Spleen (tissue), 7 donors: ENCODE results near the gene IQSEC1.

Experiments used
- POLR2A ChIP-seq, 3 donors: fragments of 450-650 bp; IDR thresholded peaks; one replicate each; pipeline ENCODE4 v1.5.1; 2017; ENCODE audit warnings: antibody characterized with exemption in 3 of 3, mild to moderate bottlenecking in 1 of 3
- POLR2AphosphoS5 ChIP-seq, 3 donors: sonication (generic); formaldehyde crosslinking; IDR thresholded peaks; one replicate each; pipeline ENCODE4 v1.5.1; 2017; ENCODE audit warnings: antibody characterized with exemption in 3 of 3
- TF ChIP-seq, protein P1 (sequence below), 11 experiments: fragments of 200-600 bp in 7 of 11; fragments of 450-650 bp in 4 of 11; sonication (generic) in 4 of 11; IDR thresholded peaks in 8 of 11; conservative IDR thresholded peaks in 3 of 11; 1 replicate in 7 of 11; 2 replicates in 4 of 11; pipeline versions ENCODE4 v1.4.0 to v1.8.0; 2016 to 2021; ENCODE audit warnings: antibody characterized with exemption in 11 of 11, inconsistent platforms in 4 of 11, mild to moderate bottlenecking in 1 of 11
- donor health status: DM: no; HTN: no; CAD: no; lungs with moderate emphysema.
- donor health status: DM: no; HTN: no; CAD: no.
- donor health status: DM: no; HTN: no; CAD: no.

- TF ChIP-seq POLR2A (IDR thresholded peaks at IDR 0.05) (no peak), POLR2AphosphoS5 (IDR thresholded peaks at IDR 0.05) (no peak)
- TF ChIP-seq, protein P1, sequence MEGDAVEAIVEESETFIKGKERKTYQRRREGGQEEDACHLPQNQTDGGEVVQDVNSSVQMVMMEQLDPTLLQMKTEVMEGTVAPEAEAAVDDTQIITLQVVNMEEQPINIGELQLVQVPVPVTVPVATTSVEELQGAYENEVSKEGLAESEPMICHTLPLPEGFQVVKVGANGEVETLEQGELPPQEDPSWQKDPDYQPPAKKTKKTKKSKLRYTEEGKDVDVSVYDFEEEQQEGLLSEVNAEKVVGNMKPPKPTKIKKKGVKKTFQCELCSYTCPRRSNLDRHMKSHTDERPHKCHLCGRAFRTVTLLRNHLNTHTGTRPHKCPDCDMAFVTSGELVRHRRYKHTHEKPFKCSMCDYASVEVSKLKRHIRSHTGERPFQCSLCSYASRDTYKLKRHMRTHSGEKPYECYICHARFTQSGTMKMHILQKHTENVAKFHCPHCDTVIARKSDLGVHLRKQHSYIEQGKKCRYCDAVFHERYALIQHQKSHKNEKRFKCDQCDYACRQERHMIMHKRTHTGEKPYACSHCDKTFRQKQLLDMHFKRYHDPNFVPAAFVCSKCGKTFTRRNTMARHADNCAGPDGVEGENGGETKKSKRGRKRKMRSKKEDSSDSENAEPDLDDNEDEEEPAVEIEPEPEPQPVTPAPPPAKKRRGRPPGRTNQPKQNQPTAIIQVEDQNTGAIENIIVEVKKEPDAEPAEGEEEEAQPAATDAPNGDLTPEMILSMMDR (IDR thresholded peaks at IDR 0.05 in 8 of 11, conservative IDR thresholded peaks at IDR 0.05 in 3 of 11), result no peak
These were observed 117.4 kb downstream of the IQSEC1 start for GRCh38 chr3:12955651-12956315.
